Transverse colon (tissue), 4 donors: ENCODE data around the gene WBP1L.

ENCODE experiments used
- CTCF ChIP-seq, 5 experiments: fragments of 200-600 bp in 3 of 5; fragments of 450-650 bp in 2 of 5; sonication (generic) in 3 of 5; IDR thresholded peaks; 1 replicate in 2 of 5; 2 replicates in 3 of 5; pipeline ENCODE4 v1.5.1; 2016 to 2017; ENCODE audit warnings: antibody characterized with exemption in 5 of 5, inconsistent platforms in 3 of 5, mild to moderate bottlenecking in 2 of 5, moderate library complexity in 1 of 5
- POLR2AphosphoS5 ChIP-seq, 3 donors: sonication (generic); formaldehyde crosslinking; IDR thresholded peaks; one replicate each; pipeline ENCODE4 v1.6.1; 2016; ENCODE audit warnings: antibody characterized with exemption in 3 of 3

GRCh38 chr10:102759497-102760210, 15.9 kb downstream of the WBP1L start:
- TF ChIP-seq CTCF (IDR thresholded peaks at IDR 0.05) (no peak), POLR2AphosphoS5 (IDR thresholded peaks at IDR 0.05) (no peak)
